ENCODE measurements around the gene SENP1.

SENP1 gene

GRCh38 chr12:48061938-48062719, 43.8 kb downstream of the SENP1 start:
- H3K4me1 ChIP-seq (ENCODE audit: control insufficient read depth, low read depth, low read length) = no peaks in the 10 kb centered on the region
- no peak overlapping the region for H3K27ac ChIP-seq (ENCODE audit: low read length)
- H3K9me3 ChIP-seq (ENCODE audit: control insufficient read depth, low read depth, low read length) = peaks cover 3% of the 10 kb centered on the region
- H3K36me3 ChIP-seq (ENCODE audit: control insufficient read depth, low read depth, low read length) = peaks cover 59% of the 10 kb centered on the region
- no peaks in the 10 kb centered on the region for H3K27me3 ChIP-seq (ENCODE audit: control insufficient read depth, insufficient read depth, low read length)
- no peak overlapping the region for H3K4me3 ChIP-seq (ENCODE audit: low read length)
- no peak overlapping the region for H3K9ac ChIP-seq (ENCODE audit: low read length)

GRCh38 chr12:48060474-48060873, 45.4 kb downstream of the SENP1 start:
- H3K27me3 ChIP-seq (ENCODE audit: control insufficient read depth, insufficient read depth, low read length) = no peaks in the 10 kb centered on the region
- peaks cover 56% of the 10 kb centered on the region for H3K36me3 ChIP-seq (ENCODE audit: control insufficient read depth, low read depth, low read length)
- H3K4me3 ChIP-seq (ENCODE audit: low read length) = no peak overlapping the region
- H3K9ac ChIP-seq (ENCODE audit: low read length) = no peak overlapping the region
- no peak overlapping the region for H3K27ac ChIP-seq (ENCODE audit: low read length)
- no peaks in the 10 kb centered on the region for H3K4me1 ChIP-seq (ENCODE audit: control insufficient read depth, low read depth, low read length)
- H3K9me3 ChIP-seq (ENCODE audit: control insufficient read depth, low read depth, low read length) = peaks cover 3% of the 10 kb centered on the region

- Histone ChIP-seq H3K9me3 (ENCODE audit: control insufficient read depth, low read depth, low read length) (peaks cover 3% of the 10 kb centered on the region), H3K4me3 (ENCODE audit: low read length) (no peak overlapping the region), H3K27ac (ENCODE audit: low read length) (no peak overlapping the region), H3K9ac (ENCODE audit: low read length) (no peak overlapping the region), H3K36me3 (ENCODE audit: control insufficient read depth, low read depth, low read length) (peaks cover 39% of the 10 kb centered on the region), H3K27me3 (ENCODE audit: control insufficient read depth, insufficient read depth, low read length) (no peaks in the 10 kb centered on the region), H3K4me1 (ENCODE audit: control insufficient read depth, low read depth, low read length) (no peaks in the 10 kb centered on the region)
Observed at GRCh38 chr12:48058771-48059170, 47.1 kb downstream of the SENP1 start.

- Histone ChIP-seq H3K4me3 (ENCODE audit: low read length) (no peak overlapping the region), H3K9me3 (ENCODE audit: control insufficient read depth, low read depth, low read length) (peaks cover 3% of the 10 kb centered on the region), H3K4me1 (ENCODE audit: control insufficient read depth, low read depth, low read length) (no peaks in the 10 kb centered on the region), H3K27ac (ENCODE audit: low read length) (no peak overlapping the region), H3K36me3 (ENCODE audit: control insufficient read depth, low read depth, low read length) (peaks cover 9% of the 10 kb centered on the region), H3K27me3 (ENCODE audit: control insufficient read depth, insufficient read depth, low read length) (no peaks in the 10 kb centered on the region), H3K9ac (ENCODE audit: low read length) (no peak overlapping the region)
Observed at GRCh38 chr12:48054955-48055821, 50.7 kb downstream of the SENP1 start.

- H3K4me1 ChIP-seq (ENCODE audit: control insufficient read depth, low read depth, low read length) = no peaks in the 10 kb centered on the region
- peaks cover 7% of the 10 kb centered on the region for H3K36me3 ChIP-seq (ENCODE audit: control insufficient read depth, low read depth, low read length)
- H3K27me3 ChIP-seq (ENCODE audit: control insufficient read depth, insufficient read depth, low read length) = no peaks in the 10 kb centered on the region
- H3K4me3 ChIP-seq (ENCODE audit: low read length) = no peak overlapping the region
- no peak overlapping the region for H3K9ac ChIP-seq (ENCODE audit: low read length)
- no peak overlapping the region for H3K27ac ChIP-seq (ENCODE audit: low read length)
- peaks cover 3% of the 10 kb centered on the region for H3K9me3 ChIP-seq (ENCODE audit: control insufficient read depth, low read depth, low read length)
Observed at GRCh38 chr12:48053883-48054282, 52.0 kb downstream of the SENP1 start.

GRCh38 chr12:48053122-48053521, 52.8 kb downstream of the SENP1 start:
- H3K27me3 ChIP-seq (ENCODE audit: control insufficient read depth, insufficient read depth, low read length) = no peaks in the 10 kb centered on the region
- no peak overlapping the region for H3K27ac ChIP-seq (ENCODE audit: low read length)
- H3K4me3 ChIP-seq (ENCODE audit: low read length) = no peak overlapping the region
- no peak overlapping the region for H3K9ac ChIP-seq (ENCODE audit: low read length)
- no peaks in the 10 kb centered on the region for H3K4me1 ChIP-seq (ENCODE audit: control insufficient read depth, low read depth, low read length)
- no peaks in the 10 kb centered on the region for H3K9me3 ChIP-seq (ENCODE audit: control insufficient read depth, low read depth, low read length)
- H3K36me3 ChIP-seq (ENCODE audit: control insufficient read depth, low read depth, low read length) = no peaks in the 10 kb centered on the region

GRCh38 chr12:48051681-48052080, 54.2 kb downstream of the SENP1 start:
- H3K36me3 ChIP-seq (ENCODE audit: control insufficient read depth, low read depth, low read length) = peaks cover 14% of the 10 kb centered on the region
- H3K9ac ChIP-seq (ENCODE audit: low read length) = no peak overlapping the region
- H3K27ac ChIP-seq (ENCODE audit: low read length) = no peak overlapping the region
- H3K27me3 ChIP-seq (ENCODE audit: control insufficient read depth, insufficient read depth, low read length) = no peaks in the 10 kb centered on the region
- H3K4me1 ChIP-seq (ENCODE audit: control insufficient read depth, low read depth, low read length) = no peaks in the 10 kb centered on the region
- H3K9me3 ChIP-seq (ENCODE audit: control insufficient read depth, low read depth, low read length) = no peaks in the 10 kb centered on the region
- no peak overlapping the region for H3K4me3 ChIP-seq (ENCODE audit: low read length)

- Histone ChIP-seq H3K36me3 (ENCODE audit: control insufficient read depth, low read depth, low read length) (peaks cover 29% of the 10 kb centered on the region), H3K9ac (ENCODE audit: low read length) (no peak overlapping the region), H3K4me3 (ENCODE audit: low read length) (no peak overlapping the region), H3K9me3 (ENCODE audit: control insufficient read depth, low read depth, low read length) (no peaks in the 10 kb centered on the region), H3K27me3 (ENCODE audit: control insufficient read depth, insufficient read depth, low read length) (no peaks in the 10 kb centered on the region), H3K27ac (ENCODE audit: low read length) (no peak overlapping the region), H3K4me1 (ENCODE audit: control insufficient read depth, low read depth, low read length) (no peaks in the 10 kb centered on the region)
Observed at GRCh38 chr12:48050174-48050573, 55.7 kb downstream of the SENP1 start.

- Histone ChIP-seq H3K36me3 (ENCODE audit: control insufficient read depth, low read depth, low read length) (peaks cover 40% of the 10 kb centered on the region), H3K9ac (ENCODE audit: low read length) (no peak overlapping the region), H3K27me3 (ENCODE audit: control insufficient read depth, insufficient read depth, low read length) (no peaks in the 10 kb centered on the region), H3K27ac (ENCODE audit: low read length) (no peak overlapping the region), H3K4me3 (ENCODE audit: low read length) (no peak overlapping the region), H3K9me3 (ENCODE audit: control insufficient read depth, low read depth, low read length) (no peaks in the 10 kb centered on the region), H3K4me1 (ENCODE audit: control insufficient read depth, low read depth, low read length) (no peaks in the 10 kb centered on the region)
Observed at GRCh38 chr12:48045965-48046518, 59.8 kb downstream of the SENP1 start.

- Histone ChIP-seq H3K27me3 (ENCODE audit: control insufficient read depth, insufficient read depth, low read length) (no peaks in the 10 kb centered on the region), H3K36me3 (ENCODE audit: control insufficient read depth, low read depth, low read length) (peaks cover 40% of the 10 kb centered on the region), H3K27ac (ENCODE audit: low read length) (no peak overlapping the region)
Observed at GRCh38 chr12:48045061-48045846, 60.6 kb downstream of the SENP1 start.

GRCh38 chr12:48044396-48044795, 61.5 kb downstream of the SENP1 start:
- H3K9me3 ChIP-seq (ENCODE audit: control insufficient read depth, low read depth, low read length) = no peaks in the 10 kb centered on the region
- H3K4me3 ChIP-seq (ENCODE audit: low read length) = no peak overlapping the region
- H3K36me3 ChIP-seq (ENCODE audit: control insufficient read depth, low read depth, low read length) = peaks cover 40% of the 10 kb centered on the region

More at GRCh38 chr12:48045061-48045846, 60.6 kb downstream of the SENP1 start:
- Histone ChIP-seq H3K4me1 (ENCODE audit: control insufficient read depth, low read depth, low read length) (no peaks in the 10 kb centered on the region), H3K9me3 (ENCODE audit: control insufficient read depth, low read depth, low read length) (no peaks in the 10 kb centered on the region), H3K4me3 (ENCODE audit: low read length) (no peak overlapping the region), H3K9ac (ENCODE audit: low read length) (no peak overlapping the region)

More at GRCh38 chr12:48044396-48044795, 61.5 kb downstream of the SENP1 start:
- Histone ChIP-seq H3K27me3 (ENCODE audit: control insufficient read depth, insufficient read depth, low read length) (peaks cover 6% of the 10 kb centered on the region), H3K9ac (ENCODE audit: low read length) (no peak overlapping the region), H3K27ac (ENCODE audit: low read length) (no peak overlapping the region), H3K4me1 (ENCODE audit: control insufficient read depth, low read depth, low read length) (no peaks in the 10 kb centered on the region)
